Measurements from ENCODE around the gene DYNLT5. TPM values are rescaled to one million over a fixed set of nuclear protein-coding genes. Genes with fewer than 3 reads are reported as not detected.

DYNLT5 gene
- total and polyA plus RNA-seq, 12 donors = 0.89 to 7.0 (median 1.5) TPM

DNA sequence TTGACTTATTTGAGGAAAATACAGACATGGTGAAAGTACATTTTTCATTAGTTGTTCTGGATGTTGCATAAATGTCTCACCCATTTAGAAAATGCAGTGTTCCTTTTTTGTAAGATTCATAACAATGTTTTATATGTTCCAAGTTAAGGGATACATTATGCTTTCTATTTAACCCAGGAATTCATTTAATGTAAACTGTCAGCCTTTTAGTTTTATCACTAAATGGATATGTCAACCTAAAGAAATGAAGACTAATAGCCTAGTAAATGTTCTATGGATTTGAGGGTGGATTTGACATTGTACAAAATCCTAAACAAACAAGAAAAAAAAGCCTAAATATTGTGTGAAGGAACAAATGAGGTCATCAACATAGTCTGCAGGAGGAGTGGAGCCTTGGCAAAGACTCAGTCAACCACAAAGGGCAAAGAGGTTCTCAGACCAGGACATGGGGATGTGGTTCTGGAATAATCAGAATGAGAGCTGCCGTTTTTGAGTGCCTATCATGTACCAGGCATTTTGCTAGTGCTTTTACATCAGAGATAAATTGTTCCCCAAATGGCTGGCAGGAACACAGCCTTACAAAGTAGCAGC, 57.6 kb downstream of the DYNLT5 start:
- TF ChIP-seq, protein P1, sequence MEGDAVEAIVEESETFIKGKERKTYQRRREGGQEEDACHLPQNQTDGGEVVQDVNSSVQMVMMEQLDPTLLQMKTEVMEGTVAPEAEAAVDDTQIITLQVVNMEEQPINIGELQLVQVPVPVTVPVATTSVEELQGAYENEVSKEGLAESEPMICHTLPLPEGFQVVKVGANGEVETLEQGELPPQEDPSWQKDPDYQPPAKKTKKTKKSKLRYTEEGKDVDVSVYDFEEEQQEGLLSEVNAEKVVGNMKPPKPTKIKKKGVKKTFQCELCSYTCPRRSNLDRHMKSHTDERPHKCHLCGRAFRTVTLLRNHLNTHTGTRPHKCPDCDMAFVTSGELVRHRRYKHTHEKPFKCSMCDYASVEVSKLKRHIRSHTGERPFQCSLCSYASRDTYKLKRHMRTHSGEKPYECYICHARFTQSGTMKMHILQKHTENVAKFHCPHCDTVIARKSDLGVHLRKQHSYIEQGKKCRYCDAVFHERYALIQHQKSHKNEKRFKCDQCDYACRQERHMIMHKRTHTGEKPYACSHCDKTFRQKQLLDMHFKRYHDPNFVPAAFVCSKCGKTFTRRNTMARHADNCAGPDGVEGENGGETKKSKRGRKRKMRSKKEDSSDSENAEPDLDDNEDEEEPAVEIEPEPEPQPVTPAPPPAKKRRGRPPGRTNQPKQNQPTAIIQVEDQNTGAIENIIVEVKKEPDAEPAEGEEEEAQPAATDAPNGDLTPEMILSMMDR (IDR thresholded peaks at IDR 0.05) = no peak
- intact Hi-C loops (cut with DNase I) = no loop called here
- no peak overlapping the region for H3K27ac ChIP-seq
- no peaks in the 10 kb centered on the region for H3K4me1 ChIP-seq
- H3K4me3 ChIP-seq = no peak overlapping the region
- no peaks in the 10 kb centered on the region for H3K36me3 ChIP-seq
- WGBS, 2 donors = 72 to 78% methylated on average over 1 of the region's 1 CpG
- DNase-seq (no peak), ATAC-seq (no peak)
- H3K27me3 ChIP-seq = no peaks in the 10 kb centered on the region
- no peaks in the 10 kb centered on the region for H3K9me3 ChIP-seq

GRCh38 chr1:66824771-66825170, 72.5 kb downstream of the DYNLT5 start:
- WGBS, 2 donors = 94 to 98% methylated on average over 1 of the region's 1 CpG
- H3K9me3 ChIP-seq = no peaks in the 10 kb centered on the region
- no peak for ATAC-seq
- TF ChIP-seq, protein P1 (IDR thresholded peaks at IDR 0.05) = no peak
- H3K27me3 ChIP-seq = no peaks in the 10 kb centered on the region
- no peak overlapping the region for H3K27ac ChIP-seq
- intact Hi-C loops (cut with DNase I) = no loop called here
- H3K4me1 ChIP-seq = no peaks in the 10 kb centered on the region
- H3K36me3 ChIP-seq = peaks cover 0 to 24% (median 0%) of the 10 kb centered on the region in 9 donors
- no peak overlapping the region for H3K4me3 ChIP-seq
- DNase-seq = no peak

Other genes with a start within 250 kb of the DYNLT5 start
- gene SGIP1, start 218.3 kb upstream of the DYNLT5 start, total RNA-seq = 10 to 100 TPM in 1 of 10 donors, 1 to 10 TPM in 9; 1.6 to 19.6 (median 4.9) TPM
- gene SGIP1, start 218.3 kb upstream of the DYNLT5 start, polyA plus RNA-seq = 1 to 10 TPM; 3.6 to 7.5 TPM
- gene INSL5, start 48.8 kb downstream of the DYNLT5 start, total RNA-seq = not detected
- gene INSL5, start 48.8 kb downstream of the DYNLT5 start, polyA plus RNA-seq = not detected
- 10 to 100 TPM in 8 of 10 donors, 1 to 10 TPM in 2; 8.0 to 24.5 (median 14.4) TPM for gene DNAI4, start 172.4 kb downstream of the DYNLT5 start, total RNA-seq
- 1 to 10 TPM in 1 of 2 donors, under 1 TPM in 1; 0.44 to 1.1 TPM for gene DNAI4, start 172.4 kb downstream of the DYNLT5 start, polyA plus RNA-seq
- 10 to 100 TPM; 16.9 to 22.4 (median 20.1) TPM for gene MIER1, start 172.5 kb downstream of the DYNLT5 start, total RNA-seq
- 10 to 100 TPM in 1 of 2 donors, 1 to 10 TPM in 1; 5.8 to 10.6 TPM for gene MIER1, start 172.5 kb downstream of the DYNLT5 start, polyA plus RNA-seq

All from heart right ventricle (tissue), 16 donors.